ENCODE results near the gene MRPL53. TPM values are rescaled to one million over a fixed set of nuclear protein-coding genes. Genes with fewer than 3 reads are reported as not detected.

Gene MRPL53
- total and polyA plus RNA-seq, 9 of the 15 experiments (the other 6 are each of a cell fraction or from before 2014, with no cell fraction given), result 11.5 to 87.9 (median 41.1) TPM

DNA sequence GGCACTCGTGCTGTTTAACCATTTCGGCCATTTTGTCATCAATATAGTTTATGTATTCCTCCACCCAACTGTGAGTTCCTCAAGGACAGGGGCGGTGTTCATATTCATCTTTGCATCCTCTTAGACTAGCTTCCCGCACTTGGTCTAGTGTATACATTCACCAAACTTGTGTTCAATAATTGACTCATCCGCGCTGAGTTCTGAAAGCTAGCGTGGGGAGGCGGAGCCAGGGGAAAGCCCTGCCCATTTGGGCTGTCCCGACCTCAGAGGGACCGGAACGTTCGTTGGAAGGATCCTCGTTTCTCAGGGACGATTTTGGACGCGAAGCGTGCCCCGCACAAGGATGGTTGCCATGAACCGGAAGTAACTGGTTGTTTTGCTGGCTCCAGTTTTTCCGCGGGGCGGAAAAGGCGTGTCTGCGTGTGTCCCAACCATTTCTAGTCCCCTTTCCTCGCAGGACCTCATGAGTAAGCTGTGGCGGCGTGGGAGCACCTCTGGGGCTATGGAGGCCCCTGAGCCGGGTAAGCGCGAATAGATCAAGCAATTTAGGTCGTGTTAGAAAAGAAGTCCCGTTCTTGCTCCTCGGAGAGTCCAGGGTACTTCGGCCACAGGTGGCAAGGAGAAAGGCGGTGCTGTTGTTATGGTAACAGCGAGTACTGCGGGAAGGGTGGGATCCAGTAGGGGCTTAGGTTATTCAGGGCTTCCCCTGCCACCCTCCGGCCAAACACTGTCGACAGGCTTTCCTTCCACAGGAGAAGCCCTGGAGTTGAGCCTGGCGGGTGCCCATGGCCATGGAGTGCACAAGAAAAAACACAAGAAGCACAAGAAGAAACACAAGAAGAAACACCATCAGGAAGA lies 17.6 kb downstream of the MRPL53 start, which contains the start of gene INO80B (continued):
- TF ChIP-seq, protein P1, sequence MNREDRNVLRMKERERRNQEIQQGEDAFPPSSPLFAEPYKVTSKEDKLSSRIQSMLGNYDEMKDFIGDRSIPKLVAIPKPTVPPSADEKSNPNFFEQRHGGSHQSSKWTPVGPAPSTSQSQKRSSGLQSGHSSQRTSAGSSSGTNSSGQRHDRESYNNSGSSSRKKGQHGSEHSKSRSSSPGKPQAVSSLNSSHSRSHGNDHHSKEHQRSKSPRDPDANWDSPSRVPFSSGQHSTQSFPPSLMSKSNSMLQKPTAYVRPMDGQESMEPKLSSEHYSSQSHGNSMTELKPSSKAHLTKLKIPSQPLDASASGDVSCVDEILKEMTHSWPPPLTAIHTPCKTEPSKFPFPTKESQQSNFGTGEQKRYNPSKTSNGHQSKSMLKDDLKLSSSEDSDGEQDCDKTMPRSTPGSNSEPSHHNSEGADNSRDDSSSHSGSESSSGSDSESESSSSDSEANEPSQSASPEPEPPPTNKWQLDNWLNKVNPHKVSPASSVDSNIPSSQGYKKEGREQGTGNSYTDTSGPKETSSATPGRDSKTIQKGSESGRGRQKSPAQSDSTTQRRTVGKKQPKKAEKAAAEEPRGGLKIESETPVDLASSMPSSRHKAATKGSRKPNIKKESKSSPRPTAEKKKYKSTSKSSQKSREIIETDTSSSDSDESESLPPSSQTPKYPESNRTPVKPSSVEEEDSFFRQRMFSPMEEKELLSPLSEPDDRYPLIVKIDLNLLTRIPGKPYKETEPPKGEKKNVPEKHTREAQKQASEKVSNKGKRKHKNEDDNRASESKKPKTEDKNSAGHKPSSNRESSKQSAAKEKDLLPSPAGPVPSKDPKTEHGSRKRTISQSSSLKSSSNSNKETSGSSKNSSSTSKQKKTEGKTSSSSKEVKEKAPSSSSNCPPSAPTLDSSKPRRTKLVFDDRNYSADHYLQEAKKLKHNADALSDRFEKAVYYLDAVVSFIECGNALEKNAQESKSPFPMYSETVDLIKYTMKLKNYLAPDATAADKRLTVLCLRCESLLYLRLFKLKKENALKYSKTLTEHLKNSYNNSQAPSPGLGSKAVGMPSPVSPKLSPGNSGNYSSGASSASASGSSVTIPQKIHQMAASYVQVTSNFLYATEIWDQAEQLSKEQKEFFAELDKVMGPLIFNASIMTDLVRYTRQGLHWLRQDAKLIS (CRISPR knock-in tag; IDR thresholded peaks at IDR 0.05), result peak; percentile 88; the same call in 1 of the 2 replicates
- TF ChIP-seq MTA2 (IDR thresholded peaks at IDR 0.05; ENCODE audit: low read depth) (peak; percentile 64), GABPB1 (CRISPR knock-in tag; IDR thresholded peaks at IDR 0.05) (peak; percentile 100), SIN3B (IDR thresholded peaks at IDR 0.05; ENCODE audit: low read depth) (peak; percentile 81), ZNF384 (IDR thresholded peaks at IDR 0.05; ENCODE audit: low read depth, low read length) (peak; percentile 50; the same call in 1 of the 2 replicates), TEAD1 (CRISPR knock-in tag; IDR thresholded peaks at IDR 0.05) (peak in 1 of 2 experiments; percentile 82; a peak in 2 of 4 replicates), ZNF239 (CRISPR knock-in tag; IDR thresholded peaks at IDR 0.05) (0 out of 2 replicates have a peak, but pooled peaks have one; percentile 39), NR2C2 (CRISPR knock-in tag; IDR thresholded peaks at IDR 0.05) (peak; percentile 100), NR2C2 (tag; IDR thresholded peaks at IDR 0.05) (peak; percentile 99), CBX3 (IDR thresholded peaks at IDR 0.05; ENCODE audit: borderline replicate concordance in 1 of 2, low read length in 2 of 2) (peak in 1 of 2 experiments; percentile 97; a peak in 2 of 3 replicates), POLR2AphosphoS5 (IDR thresholded peaks at IDR 0.05; ENCODE audit: control insufficient read depth, insufficient read depth, low read depth, low read length) (peak; percentile 69), ZNF780A (CRISPR knock-in tag; IDR thresholded peaks at IDR 0.05) (no peak), ASH1L (IDR thresholded peaks at IDR 0.05; ENCODE audit: borderline replicate concordance, low read depth, partially characterized antibody) (peak; percentile 69)
- TF ChIP-seq, protein P2, sequence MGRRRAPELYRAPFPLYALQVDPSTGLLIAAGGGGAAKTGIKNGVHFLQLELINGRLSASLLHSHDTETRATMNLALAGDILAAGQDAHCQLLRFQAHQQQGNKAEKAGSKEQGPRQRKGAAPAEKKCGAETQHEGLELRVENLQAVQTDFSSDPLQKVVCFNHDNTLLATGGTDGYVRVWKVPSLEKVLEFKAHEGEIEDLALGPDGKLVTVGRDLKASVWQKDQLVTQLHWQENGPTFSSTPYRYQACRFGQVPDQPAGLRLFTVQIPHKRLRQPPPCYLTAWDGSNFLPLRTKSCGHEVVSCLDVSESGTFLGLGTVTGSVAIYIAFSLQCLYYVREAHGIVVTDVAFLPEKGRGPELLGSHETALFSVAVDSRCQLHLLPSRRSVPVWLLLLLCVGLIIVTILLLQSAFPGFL (CRISPR knock-in tag; IDR thresholded peaks at IDR 0.05), result peak; percentile 86
- TF ChIP-seq, protein P3, sequence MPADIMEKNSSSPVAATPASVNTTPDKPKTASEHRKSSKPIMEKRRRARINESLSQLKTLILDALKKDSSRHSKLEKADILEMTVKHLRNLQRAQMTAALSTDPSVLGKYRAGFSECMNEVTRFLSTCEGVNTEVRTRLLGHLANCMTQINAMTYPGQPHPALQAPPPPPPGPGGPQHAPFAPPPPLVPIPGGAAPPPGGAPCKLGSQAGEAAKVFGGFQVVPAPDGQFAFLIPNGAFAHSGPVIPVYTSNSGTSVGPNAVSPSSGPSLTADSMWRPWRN (IDR thresholded peaks at IDR 0.05; ENCODE audit: low read depth), result no peak
